ENCODE measurements around the gene CTDSPL.

The CTDSPL gene

GRCh38 chr3:37858742-37859141, 2.9 kb upstream of the CTDSPL start:
- Histone ChIP-seq H3K4me1 (ENCODE audit: control insufficient read depth, insufficient read depth, low read depth, low read length) (peaks cover 21% of the 10 kb centered on the region), H3K4ac (ENCODE audit: low read depth in 1 of 2, low read length in 2 of 2) (no peak overlapping the region), H3K4me3 (ENCODE audit: insufficient read depth in 1 of 2, low read depth in 1 of 2, low read length in 2 of 2) (no peak overlapping the region), H3K23ac (ENCODE audit: low read length in 2 of 2) (no peak overlapping the region), H2BK5ac (ENCODE audit: low read depth, low read length, poor library complexity, severe bottlenecking) (no peak overlapping the region), H2AFZ (ENCODE audit: low read depth, low read length) (no peak overlapping the region), H3K27ac (ENCODE audit: low read length, poor library complexity, severe bottlenecking) (no peak overlapping the region), H3K4me2 (ENCODE audit: low read length, poor library complexity, severe bottlenecking) (no peak overlapping the region), H2BK12ac (ENCODE audit: low read length in 2 of 2) (no peak overlapping the region), H4K91ac (ENCODE audit: low read length) (no peak overlapping the region), H3K9me3 (ENCODE audit: control insufficient read depth, low read length) (no peaks in the 10 kb centered on the region), H3K14ac (ENCODE audit: low read length in 2 of 2) (no peak overlapping the region), H3K27me3 (ENCODE audit: control insufficient read depth in 1 of 2, insufficient read depth in 1 of 2, low read length in 2 of 2) (no peaks in the 10 kb centered on the region), H3K36me3 (ENCODE audit: control insufficient read depth in 1 of 2, insufficient read depth in 2 of 2, low read depth in 1 of 2, low read length in 2 of 2) (peaks cover 0 to 12% of the 10 kb centered on the region in 2 experiments), H2AK5ac (ENCODE audit: low read length, severe bottlenecking) (no peak overlapping the region), H3K18ac (ENCODE audit: low read depth in 1 of 2, low read length in 2 of 2) (no peak overlapping the region), H4K8ac (ENCODE audit: low read length) (no peak overlapping the region), H2BK15ac (ENCODE audit: low read depth, poor library complexity, severe bottlenecking) (no peak overlapping the region), H3K79me1 (replicated peaks; ENCODE audit: low read length, poor library complexity, severe bottlenecking) (peaks cover 36% of the 10 kb centered on the region), H2BK120ac (ENCODE audit: low read depth, low read length) (no peak overlapping the region), H3K9ac (ENCODE audit: low read length) (no peak overlapping the region)
- DNase-seq: no peak

GRCh38 chr3:37859354-37859753, 2.3 kb upstream of the CTDSPL start:
- no peak overlapping the region for H2AK5ac ChIP-seq (ENCODE audit: low read length, severe bottlenecking)
- H3K27ac ChIP-seq (ENCODE audit: low read length, poor library complexity, severe bottlenecking): no peak overlapping the region
- WGBS: 94% methylated on average over 2 of the region's 2 CpGs

GRCh38 chr3:37859908-37860199, 1.8 kb upstream of the CTDSPL start:
- peak overlapping the region; percentile 62 for H3K9ac ChIP-seq (ENCODE audit: low read length)

More at GRCh38 chr3:37859354-37859753, 2.3 kb upstream of the CTDSPL start:
- Histone ChIP-seq H2BK5ac (ENCODE audit: low read depth, low read length, poor library complexity, severe bottlenecking) (no peak overlapping the region), H3K14ac (ENCODE audit: low read length in 2 of 2) (no peak overlapping the region), H3K4me3 (ENCODE audit: insufficient read depth in 1 of 2, low read depth in 1 of 2, low read length in 2 of 2) (no peak overlapping the region), H3K4me1 (ENCODE audit: control insufficient read depth, insufficient read depth, low read depth, low read length) (peaks cover 24% of the 10 kb centered on the region), H2AFZ (ENCODE audit: low read depth, low read length) (no peak overlapping the region), H3K79me1 (replicated peaks; ENCODE audit: low read length, poor library complexity, severe bottlenecking) (peaks cover 34% of the 10 kb centered on the region), H2BK15ac (ENCODE audit: low read depth, poor library complexity, severe bottlenecking) (no peak overlapping the region), H4K91ac (ENCODE audit: low read length) (no peak overlapping the region), H2BK120ac (ENCODE audit: low read depth, low read length) (no peak overlapping the region), H3K4me2 (ENCODE audit: low read length, poor library complexity, severe bottlenecking) (no peak overlapping the region), H2BK12ac (ENCODE audit: low read length in 2 of 2) (no peak overlapping the region), H3K9me3 (ENCODE audit: control insufficient read depth, low read length) (no peaks in the 10 kb centered on the region), H4K8ac (ENCODE audit: low read length) (no peak overlapping the region), H3K36me3 (ENCODE audit: control insufficient read depth in 1 of 2, insufficient read depth in 2 of 2, low read depth in 1 of 2, low read length in 2 of 2) (peaks cover 0 to 12% of the 10 kb centered on the region in 2 experiments), H3K18ac (ENCODE audit: low read depth in 1 of 2, low read length in 2 of 2) (no peak overlapping the region), H3K27me3 (ENCODE audit: control insufficient read depth in 1 of 2, insufficient read depth in 1 of 2, low read length in 2 of 2) (no peaks in the 10 kb centered on the region), H3K9ac (ENCODE audit: low read length) (no peak overlapping the region), H3K4ac (ENCODE audit: low read depth in 1 of 2, low read length in 2 of 2) (no peak overlapping the region), H3K23ac (ENCODE audit: low read length in 2 of 2) (no peak overlapping the region)
- no peak for DNase-seq

GRCh38 chr3:37862219-37862902, 681 bp downstream of the CTDSPL start:
- Histone ChIP-seq H3K4me2 (ENCODE audit: low read length, poor library complexity, severe bottlenecking) (peak overlapping the region; percentile 68), H3K9ac (ENCODE audit: low read length) (peak overlapping the region; percentile 81), H3K27me3 (ENCODE audit: control insufficient read depth in 1 of 2, insufficient read depth in 1 of 2, low read length in 2 of 2) (no peaks in the 10 kb centered on the region), H3K18ac (ENCODE audit: low read depth in 1 of 2, low read length in 2 of 2) (peak overlapping the region; percentile 86 to 97), H3K36me3 (ENCODE audit: control insufficient read depth in 1 of 2, insufficient read depth in 2 of 2, low read depth in 1 of 2, low read length in 2 of 2) (peaks cover 0 to 12% of the 10 kb centered on the region in 2 experiments), H3K79me1 (replicated peaks; ENCODE audit: low read length, poor library complexity, severe bottlenecking) (peaks cover 23% of the 10 kb centered on the region), H2BK120ac (ENCODE audit: low read depth, low read length) (peak overlapping the region; percentile 82), H3K9me3 (ENCODE audit: control insufficient read depth, low read length) (no peaks in the 10 kb centered on the region), H4K91ac (ENCODE audit: low read length) (peak overlapping the region; percentile 91), H3K4me1 (ENCODE audit: control insufficient read depth, insufficient read depth, low read depth, low read length) (peaks cover 26% of the 10 kb centered on the region), H3K27ac (ENCODE audit: low read length, poor library complexity, severe bottlenecking) (peak overlapping the region; percentile 39), H2BK12ac (ENCODE audit: low read length in 2 of 2) (peak overlapping the region; percentile 65 to 84), H2AFZ (ENCODE audit: low read depth, low read length) (no peak overlapping the region), H2AK5ac (ENCODE audit: low read length, severe bottlenecking) (peak overlapping the region; percentile 41), H2BK15ac (ENCODE audit: low read depth, poor library complexity, severe bottlenecking) (peak overlapping the region; percentile 12), H3K14ac (ENCODE audit: low read length in 2 of 2) (peak overlapping the region in 1 of 2 experiments; percentile 99), H4K8ac (ENCODE audit: low read length) (peak overlapping the region; percentile 62), H3K23ac (ENCODE audit: low read length in 2 of 2) (peak overlapping the region in 1 of 2 experiments; percentile 97), H3K4ac (ENCODE audit: low read depth in 1 of 2, low read length in 2 of 2) (peak overlapping the region; percentile 61 to 77), H3K4me3 (ENCODE audit: insufficient read depth in 1 of 2, low read depth in 1 of 2, low read length in 2 of 2) (peak overlapping the region; percentile 88 to 89), H2BK5ac (ENCODE audit: low read depth, low read length, poor library complexity, severe bottlenecking) (peak overlapping the region; percentile 33)
- peak; percentile 80 for DNase-seq
- WGBS: 6% methylated on average over 28 of the region's 38 CpGs

More at GRCh38 chr3:37859908-37860199, 1.8 kb upstream of the CTDSPL start:
- Histone ChIP-seq H4K8ac (ENCODE audit: low read length) (peak overlapping the region; percentile 83), H3K36me3 (ENCODE audit: control insufficient read depth in 1 of 2, insufficient read depth in 2 of 2, low read depth in 1 of 2, low read length in 2 of 2) (peaks cover 0 to 12% of the 10 kb centered on the region in 2 experiments), H2BK5ac (ENCODE audit: low read depth, low read length, poor library complexity, severe bottlenecking) (no peak overlapping the region), H2BK120ac (ENCODE audit: low read depth, low read length) (peak overlapping the region; percentile 65), H3K27ac (ENCODE audit: low read length, poor library complexity, severe bottlenecking) (peak overlapping the region; percentile 25), H3K23ac (ENCODE audit: low read length in 2 of 2) (no peak overlapping the region), H3K14ac (ENCODE audit: low read length in 2 of 2) (no peak overlapping the region), H3K4ac (ENCODE audit: low read depth in 1 of 2, low read length in 2 of 2) (peak overlapping the region in 1 of 2 experiments; percentile 13), H3K18ac (ENCODE audit: low read depth in 1 of 2, low read length in 2 of 2) (peak overlapping the region; percentile 88 to 89), H4K91ac (ENCODE audit: low read length) (peak overlapping the region; percentile 74), H2AFZ (ENCODE audit: low read depth, low read length) (no peak overlapping the region), H3K27me3 (ENCODE audit: control insufficient read depth in 1 of 2, insufficient read depth in 1 of 2, low read length in 2 of 2) (no peaks in the 10 kb centered on the region), H3K9me3 (ENCODE audit: control insufficient read depth, low read length) (no peaks in the 10 kb centered on the region), H2AK5ac (ENCODE audit: low read length, severe bottlenecking) (peak overlapping the region; percentile 83), H3K79me1 (replicated peaks; ENCODE audit: low read length, poor library complexity, severe bottlenecking) (peaks cover 29% of the 10 kb centered on the region), H2BK12ac (ENCODE audit: low read length in 2 of 2) (peak overlapping the region; percentile 18 to 75), H3K4me2 (ENCODE audit: low read length, poor library complexity, severe bottlenecking) (no peak overlapping the region), H3K4me3 (ENCODE audit: insufficient read depth in 1 of 2, low read depth in 1 of 2, low read length in 2 of 2) (no peak overlapping the region), H3K4me1 (ENCODE audit: control insufficient read depth, insufficient read depth, low read depth, low read length) (peaks cover 24% of the 10 kb centered on the region), H2BK15ac (ENCODE audit: low read depth, poor library complexity, severe bottlenecking) (peak overlapping the region; percentile 26)
- no peak for DNase-seq
- WGBS: 93% methylated on average over 6 of the region's 6 CpGs
